ENCODE measurements around the gene CCDC85A.
"Not testable (repeated sequence)": the region's sequence is repeated elsewhere in the genome, so short reads cannot be mapped to it uniquely, and the experiment has no call there.

CCDC85A gene

DNA sequence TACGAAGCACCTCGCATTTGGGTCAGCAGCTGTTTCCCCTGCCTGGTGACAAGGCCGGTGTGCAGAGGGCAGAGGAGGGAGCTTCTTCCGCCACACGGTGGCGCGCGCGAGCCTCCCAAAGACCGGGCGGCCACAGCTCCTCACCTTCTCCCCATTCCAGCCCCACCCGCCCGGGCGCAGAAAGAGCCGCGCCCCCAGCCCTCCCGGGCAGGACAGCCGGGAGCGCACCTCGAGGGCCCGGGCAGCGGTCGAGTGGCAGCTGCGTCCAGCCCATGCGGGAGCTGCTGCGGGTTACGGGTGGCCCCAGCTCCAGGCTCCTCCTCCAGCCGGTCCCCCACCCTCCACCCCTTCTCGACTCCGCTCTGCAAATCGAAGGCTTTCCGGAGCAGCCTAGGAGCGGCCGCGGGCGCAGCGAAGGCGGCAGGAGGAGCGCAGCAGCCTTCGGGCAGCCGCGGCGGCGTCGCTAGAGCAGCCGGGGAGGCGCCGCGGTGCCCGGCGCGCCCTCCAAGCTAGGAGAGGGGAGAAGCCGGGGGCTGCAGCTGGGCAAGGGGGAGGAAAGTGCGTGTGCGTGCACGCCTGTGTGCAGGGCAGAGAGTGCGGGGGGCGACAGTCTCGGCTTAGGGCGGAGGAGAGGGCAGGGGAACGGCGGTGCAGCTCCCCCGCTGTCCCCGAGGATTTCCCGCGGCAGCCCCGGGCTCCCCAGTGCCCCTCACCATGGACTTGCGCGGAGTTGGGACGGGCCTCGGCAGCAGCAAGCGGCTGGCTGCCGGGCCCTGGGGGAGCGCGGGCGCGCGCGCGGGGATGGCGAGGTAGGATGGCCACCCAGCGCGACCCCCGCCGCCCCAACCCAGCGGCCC is at the start of gene CCDC85A:
TSS of gene CCDC85A (plus strand) at position 348 of the 857 bp plus-strand sequence. CDS start 635 bp downstream, outside the sequence.
- peak; percentile 75 to 82 for DNase-seq

DNA sequence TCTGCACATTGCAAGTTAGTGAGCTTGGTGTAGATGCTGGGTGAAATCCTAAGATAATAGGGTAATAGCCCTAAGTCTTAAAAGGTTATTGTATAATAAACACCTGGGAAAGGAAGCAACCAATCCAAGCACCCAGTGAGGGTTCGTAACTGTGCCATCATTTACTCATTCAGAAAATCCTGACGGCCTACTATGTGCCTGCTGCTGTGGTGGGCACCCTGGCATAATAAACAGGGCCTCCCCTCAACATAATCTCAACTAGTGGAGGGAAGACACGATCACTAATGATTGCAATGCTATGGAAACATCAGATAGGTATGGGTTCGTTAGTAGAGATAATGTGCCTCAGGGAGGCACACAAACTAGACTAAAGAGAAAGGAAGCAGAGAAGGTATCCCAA is 48.9 kb upstream of the CCDC85A start:
- no peak for DNase-seq

DNA sequence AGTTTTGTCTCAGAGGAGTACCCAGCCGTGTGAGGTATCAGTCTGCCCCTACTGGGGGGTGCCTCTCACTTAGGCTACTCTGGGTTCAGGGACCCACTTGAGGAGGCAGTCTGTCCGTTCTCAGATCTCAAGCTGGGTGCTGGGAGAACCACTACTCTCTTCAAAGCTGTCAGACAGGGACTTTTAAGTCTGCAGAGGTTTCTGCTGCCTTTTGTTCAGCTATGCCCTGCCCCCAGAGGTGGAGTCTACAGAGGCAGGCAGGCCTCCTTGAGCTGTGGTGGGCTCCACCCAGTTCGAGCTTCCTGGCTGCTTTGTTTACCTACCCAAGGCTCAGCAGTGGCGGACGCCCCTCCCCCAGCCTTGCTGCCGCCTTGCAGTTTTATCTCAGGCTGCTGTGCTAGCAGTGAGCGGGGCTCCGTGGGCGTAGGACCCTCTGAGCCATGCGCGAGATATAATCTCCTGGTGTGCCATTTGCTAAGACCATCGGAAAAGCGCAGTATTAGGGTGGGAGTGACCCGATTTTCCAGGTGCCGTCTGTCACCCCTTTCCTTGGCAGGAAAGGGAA is 41.2 kb upstream of the CCDC85A start:
- not testable (repeated sequence) for DNase-seq

DNA sequence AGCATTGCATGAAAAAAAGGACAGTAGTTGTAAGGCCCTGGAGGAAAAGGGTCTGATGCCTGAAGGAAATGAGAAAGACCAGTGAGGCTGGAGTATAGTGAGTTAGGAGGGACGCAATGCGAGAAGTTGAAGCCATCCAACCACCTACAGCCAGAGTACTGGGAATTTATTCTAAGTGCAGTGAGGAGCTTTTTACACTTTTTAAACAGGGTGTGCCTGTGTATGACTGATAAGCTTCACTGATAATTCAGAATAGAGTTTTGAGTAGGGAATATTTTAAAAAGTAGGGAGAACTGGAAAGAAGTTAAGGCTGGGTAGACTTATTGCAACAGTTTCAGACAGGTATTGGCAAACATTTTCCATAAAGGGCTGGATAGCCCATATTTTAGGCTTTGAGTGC is 35.9 kb upstream of the CCDC85A start:
- no peak for DNase-seq

DNA sequence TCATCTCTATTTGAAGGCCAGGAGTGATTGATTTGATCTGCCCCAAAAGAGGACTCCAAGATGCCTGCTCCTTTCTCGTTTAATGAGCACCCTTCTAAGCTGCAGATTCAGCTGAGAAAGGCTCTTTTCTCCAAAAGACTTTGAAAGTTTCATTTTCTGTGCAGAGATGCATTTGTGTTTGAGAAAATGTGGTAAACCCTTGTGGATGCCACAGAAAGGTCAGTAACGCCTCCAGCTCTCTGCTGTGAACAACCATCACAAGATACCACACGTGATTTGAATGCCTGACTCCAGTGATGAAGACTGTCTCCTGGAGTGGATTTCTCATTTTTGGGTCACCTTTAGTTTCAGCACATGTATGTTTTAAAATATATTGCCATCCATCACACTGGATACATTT is 35.0 kb upstream of the CCDC85A start:
- DNase-seq: no peak

DNA sequence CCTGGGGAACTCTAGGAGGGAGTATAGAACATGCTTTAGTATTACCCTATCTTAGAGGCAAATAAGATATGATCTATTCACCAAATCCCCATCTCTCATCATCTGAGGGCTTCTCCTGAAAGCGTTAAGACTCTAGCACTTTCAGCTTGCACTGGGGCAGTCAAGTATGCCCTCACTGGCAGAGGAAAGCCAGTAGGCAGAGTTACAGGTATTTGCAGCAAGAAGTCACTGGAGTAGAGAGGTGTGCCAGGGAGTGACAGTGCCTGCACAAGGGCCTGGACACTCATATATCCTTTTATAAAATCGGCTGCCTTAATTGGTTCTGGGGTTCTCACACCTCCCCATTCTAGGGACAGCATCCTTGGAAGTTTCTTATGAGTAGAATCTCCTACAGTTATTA is 31.9 kb upstream of the CCDC85A start:
- no peak for DNase-seq

DNA sequence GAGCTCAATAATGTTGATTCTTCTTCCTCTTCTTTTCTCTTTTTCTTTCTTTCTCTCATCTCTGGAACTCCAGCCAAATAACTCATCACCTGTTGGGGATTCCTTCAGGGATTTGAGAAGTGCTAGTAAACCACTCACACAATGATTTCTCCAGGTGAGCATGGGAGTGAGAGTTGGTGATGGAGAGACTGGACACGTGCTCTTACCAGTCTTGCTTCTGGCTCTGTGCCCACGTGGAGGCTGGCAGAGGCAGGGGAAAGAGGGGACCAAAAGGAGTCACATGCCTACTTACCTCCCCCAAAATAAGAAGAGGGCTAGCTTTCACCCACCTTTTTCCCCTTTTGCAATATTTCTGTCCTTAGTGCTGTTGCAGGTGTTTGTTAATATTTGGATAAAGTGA is 28.6 kb upstream of the CCDC85A start:
- DNase-seq: no peak

DNA sequence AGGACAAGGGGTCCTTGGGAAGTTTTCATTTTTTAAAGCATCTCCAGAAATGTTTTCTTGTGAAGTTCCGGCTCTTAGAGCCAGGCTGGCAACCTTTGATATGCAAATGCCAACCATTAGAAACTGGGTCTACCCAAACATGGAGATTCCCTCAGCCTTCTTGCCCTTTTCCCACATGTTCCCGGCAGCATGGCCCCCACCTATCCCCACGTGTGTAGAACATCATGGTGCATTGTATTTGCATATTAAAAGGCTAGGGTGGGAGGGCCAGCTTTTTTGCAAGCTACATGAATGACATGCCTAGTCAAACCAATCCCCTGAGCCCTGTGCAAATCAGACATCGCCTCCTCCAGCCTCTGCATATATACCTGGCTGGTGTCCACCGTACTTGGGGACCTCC is 23.9 kb upstream of the CCDC85A start:
- DNase-seq: not testable (repeated sequence)

DNA sequence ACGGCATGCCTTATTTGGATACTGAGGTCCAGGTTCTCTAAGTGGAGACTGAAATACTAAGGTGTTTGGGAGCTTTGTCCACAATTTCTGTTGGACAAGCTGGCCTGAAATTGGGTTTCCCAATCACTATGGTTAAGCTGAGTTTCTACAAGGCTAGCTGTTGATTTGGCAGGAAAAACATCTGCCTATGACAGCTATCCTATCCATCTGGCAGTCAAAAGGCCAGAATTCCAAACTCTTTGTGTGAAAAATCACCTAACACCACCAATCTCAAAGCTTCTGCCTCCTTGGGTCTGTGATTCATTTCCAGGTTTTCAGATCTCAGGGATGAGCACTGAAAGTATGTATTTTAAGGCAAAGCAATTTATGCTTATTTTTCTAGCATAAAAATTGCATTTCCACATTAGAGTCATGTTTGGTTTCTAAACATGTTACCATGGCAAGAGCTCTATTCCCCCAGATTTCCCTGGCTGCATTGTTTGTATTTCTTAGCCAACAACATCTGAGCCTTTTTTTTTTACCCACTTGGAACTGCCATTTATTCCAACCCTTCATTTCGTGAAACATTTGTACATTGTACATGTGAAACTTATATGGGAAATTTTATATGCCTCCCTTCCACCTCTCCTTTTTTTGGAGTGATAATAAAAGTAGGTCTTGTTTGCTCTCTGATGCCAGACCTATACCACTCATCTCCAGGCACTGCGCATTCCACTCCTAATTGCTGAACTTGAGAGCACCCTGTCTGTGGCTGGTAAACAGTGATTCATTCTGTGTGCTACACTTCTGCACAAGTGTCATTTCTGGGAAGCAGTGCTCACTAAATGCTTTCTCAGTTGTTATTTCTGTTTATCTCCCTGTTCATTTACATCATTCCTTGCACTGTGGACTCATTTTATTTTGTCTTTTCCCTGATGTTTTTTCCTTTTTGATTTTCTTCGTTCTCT is 15.9 kb upstream of the CCDC85A start:
- DNase-seq: no peak

DNA sequence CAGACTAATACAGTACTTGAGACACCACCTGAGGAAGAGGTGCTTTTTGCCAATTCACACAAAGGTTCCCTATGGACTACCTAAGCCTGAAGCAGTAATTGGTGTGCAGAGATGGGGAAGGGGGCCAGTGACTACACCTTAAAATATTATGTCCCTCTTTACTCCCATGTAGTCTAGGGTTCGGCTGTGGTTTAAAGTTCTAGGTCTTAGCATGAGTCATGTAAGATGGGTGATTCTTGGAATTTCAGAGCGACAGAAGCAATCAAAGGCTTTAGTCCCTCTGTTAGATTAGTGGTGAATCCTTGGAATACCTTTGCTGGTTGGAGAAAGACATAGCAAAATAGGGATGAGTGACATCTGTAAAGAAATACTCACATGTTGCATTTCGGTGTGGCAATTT is 14.3 kb upstream of the CCDC85A start:
- no peak for DNase-seq

DNA sequence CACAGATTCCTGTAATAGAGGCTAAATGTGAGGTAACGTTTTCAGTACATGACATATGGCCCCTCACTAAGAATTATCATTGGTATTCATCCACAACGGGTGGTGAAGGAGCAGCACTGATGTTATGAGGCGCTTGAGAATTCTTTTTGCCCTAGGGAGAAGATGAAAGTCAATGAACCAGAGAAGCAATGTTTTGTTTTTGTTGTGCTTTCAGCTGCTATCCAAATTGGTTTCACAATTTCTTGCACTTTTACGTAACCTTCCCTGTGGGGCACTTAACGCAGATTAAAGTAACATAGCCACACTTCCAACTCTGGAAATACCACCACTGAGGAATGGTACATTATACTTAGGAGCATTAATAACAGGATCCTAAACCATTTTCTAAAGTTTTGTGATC is 13.3 kb upstream of the CCDC85A start:
- no peak for DNase-seq

DNA sequence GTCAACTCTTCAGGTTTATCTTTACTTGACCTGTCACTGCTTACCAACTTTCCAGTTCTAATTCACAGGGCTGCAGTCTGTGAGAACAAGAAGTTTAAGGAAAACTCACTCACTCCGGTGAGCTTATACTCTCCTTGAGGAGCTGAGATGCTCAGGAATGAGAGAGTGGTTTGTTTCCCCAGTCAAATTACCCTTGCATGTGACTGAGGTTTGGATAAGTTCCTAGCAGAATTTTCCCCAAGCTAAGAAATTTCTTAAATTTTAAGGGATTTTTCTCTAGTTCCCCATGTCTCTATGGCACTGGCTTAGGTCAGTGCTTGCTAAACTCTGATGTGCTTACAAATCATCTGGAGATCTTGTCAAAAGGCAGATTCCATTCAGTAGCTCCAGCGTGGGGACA is 12.8 kb upstream of the CCDC85A start:
- DNase-seq: no peak

DNA sequence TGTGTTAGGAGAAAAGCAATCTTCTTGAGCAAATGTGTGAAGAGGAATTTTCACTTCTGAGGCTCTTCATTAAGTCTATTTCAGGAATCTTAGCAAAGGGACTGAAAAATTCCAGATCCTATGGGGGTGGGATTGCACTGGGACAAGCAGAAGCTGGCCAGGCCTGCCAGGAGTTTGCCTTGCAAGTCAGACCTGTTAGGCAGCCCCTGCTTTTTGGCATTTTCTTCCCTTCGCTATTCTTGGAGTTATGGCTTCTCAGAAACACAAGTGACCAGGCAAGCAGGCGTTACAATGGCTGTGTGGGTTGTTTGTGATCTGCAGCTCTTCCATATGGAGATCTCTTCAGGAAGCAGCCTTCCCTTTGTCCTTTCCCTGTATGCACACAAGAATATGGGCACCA is 8.0 kb upstream of the CCDC85A start:
- DNase-seq: no peak

DNA sequence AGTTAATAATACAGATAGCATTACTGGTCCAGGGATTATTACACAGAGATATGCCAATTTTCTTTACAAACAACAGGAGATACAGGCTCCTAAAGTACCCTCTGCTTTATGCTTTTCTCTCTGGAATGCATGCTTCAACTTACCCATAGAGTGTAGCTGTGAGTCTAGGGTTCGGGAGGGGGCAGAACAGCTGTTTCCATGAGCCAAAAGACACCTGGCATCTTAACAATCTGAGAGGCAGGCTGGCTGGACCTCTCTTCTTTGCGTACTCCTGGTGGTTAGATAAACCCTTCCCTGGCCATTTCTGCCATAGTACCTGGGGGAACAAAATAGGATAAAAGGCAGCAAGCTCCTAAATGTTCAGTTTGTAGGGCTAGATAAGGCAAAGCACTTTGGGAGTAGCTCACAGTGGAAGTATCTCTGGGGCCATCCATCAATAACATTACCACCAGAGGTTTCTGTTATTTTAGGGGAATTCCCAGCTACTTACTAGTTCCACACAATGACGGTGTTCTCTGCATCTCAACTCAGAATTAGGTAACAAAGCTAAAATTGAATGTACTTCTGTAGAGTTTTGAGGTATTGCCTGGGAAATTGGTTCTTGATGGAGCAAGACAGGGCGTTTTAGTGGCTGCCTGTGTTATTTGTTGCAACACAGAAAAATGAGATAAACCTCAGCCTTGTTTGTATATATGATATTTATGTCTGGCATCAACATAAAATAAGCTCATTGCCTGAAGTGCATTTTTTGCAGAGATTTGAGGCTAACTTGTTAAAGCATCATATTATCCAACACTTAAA is 6.2 kb upstream of the CCDC85A start:
- no peak for DNase-seq

DNA sequence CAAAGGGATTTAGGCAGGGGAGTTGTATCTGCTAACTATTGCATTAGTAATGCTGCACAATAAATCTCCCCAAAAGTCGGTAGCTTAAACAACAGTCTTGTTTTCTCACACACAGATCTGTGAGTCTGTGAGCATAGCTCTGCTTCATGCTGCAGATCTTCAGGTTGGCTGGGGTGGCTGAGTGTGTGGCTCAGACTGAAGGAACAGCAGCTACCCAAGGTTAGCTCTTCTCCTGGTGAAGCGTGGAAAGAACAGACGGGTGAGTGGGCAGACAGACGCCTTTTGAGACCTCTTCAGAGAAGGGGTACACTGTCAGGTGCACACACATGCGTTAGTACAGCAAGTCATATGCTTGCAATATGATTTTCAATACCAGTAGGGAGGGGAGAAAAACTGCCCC is 3.9 kb upstream of the CCDC85A start:
- DNase-seq: no peak

DNA sequence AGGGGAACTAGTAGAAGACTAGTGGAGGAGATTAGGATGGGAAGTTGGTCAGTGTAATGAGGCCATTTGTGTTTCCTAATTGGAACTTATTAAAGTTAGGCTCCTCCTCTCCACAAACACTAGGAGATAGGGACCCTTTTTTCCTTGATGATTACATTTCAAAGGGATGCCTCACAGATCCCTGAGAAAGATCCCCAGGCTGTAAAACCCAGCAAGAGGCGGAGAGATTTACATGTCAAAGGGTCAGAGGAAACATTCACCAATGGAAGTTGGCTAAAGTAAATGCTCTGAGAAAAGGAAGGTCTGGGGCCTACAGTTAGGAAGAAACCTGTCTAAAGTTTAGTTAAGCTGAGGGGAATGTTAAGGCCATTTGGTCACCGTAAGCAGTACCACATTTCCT is 1.4 kb upstream of the CCDC85A start:
- DNase-seq: no peak

DNA sequence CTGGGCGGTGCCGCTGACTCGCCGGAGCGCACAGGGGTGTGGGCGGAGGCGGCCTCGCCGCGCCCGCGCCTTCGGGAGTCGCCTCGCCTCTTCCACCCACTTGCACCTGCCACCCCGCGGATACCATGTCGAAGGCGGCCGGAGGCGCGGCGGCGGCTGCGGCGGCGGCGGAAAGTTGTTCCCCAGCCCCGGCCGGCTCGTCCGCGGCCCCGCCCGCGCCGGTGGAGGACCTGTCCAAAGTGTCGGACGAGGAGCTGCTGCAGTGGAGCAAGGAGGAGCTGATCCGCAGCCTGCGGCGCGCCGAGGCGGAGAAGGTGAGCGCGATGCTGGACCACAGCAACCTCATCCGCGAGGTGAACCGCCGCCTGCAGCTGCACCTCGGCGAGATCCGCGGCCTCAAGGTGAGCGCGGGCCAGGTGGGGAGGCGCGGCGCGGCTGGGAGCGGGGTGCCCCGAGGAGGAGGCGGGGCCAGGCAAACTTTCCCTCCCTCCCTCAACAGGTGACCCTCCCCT is 766 bp downstream of the CCDC85A start:
- DNase-seq: peak; percentile 18 to 26

DNA sequence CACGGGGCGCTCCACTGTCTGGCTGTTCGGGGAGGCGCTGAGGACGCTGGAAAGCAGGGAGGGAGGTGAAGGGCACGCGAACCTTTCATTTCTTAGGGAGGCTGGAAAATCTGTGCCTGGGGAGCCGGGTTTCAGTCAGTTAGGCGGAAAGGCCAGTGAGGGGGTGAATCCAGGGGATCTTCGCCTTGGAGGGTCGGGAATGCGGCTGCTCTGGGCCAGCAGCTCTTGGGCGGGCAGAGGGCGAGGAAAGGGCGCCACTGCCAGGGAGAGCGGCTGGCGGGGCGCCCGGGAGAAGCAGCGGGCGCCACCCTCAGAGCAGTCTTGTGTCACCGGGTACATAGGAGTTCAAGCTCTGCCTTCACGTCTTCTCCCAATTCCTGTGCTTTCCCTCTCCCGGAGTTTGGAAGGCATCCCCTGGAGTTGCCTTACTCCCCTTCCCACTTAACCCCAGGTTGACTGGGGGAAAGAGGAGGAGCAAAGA is 1.4 kb downstream of the CCDC85A start:
- peak in 1 of 2 experiments; percentile 16 for DNase-seq

DNA sequence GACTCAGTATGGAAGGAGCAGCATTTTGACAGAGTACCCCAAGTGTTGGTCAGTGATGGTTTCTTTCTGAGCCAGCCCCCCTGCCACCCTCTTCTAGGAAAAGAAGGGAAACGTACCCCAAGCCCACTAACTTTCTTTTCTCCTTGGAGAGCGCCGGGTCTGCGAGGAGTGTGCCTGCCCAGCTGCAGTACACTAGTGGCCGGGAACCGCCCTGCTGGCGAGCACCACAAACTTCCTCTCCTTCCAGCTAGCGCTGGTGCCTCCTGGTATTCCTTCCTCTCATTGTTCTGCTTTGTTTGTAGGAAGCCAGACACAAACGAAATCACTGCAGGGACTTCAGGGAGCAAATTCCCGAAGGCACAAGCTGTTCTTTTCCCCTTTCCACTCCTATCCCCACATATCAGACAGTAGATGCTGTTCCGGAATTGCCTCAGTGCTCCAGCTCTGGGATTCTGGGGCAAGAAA is 1.8 kb downstream of the CCDC85A start:
- DNase-seq: no peak

DNA sequence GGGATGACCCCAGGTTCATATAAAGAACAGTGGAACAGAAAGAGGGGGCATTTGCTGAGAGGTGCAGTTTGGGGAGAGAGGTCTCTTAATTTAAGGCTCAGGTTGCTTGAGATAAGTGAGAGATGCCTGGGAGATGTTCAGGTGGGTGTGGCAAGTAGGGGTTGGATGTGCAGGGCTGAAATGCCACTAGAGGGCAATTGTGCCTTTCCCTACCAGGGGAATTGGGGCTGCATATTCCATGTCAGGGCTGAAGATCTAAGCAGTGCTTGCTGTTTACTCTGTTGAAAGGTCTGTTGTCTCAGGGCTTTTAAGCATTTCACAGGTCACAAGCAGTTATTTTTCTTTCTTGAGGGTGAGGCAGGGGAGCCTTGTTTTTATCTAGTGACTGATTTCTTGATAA is 7.8 kb downstream of the CCDC85A start:
- no peak for DNase-seq

DNA sequence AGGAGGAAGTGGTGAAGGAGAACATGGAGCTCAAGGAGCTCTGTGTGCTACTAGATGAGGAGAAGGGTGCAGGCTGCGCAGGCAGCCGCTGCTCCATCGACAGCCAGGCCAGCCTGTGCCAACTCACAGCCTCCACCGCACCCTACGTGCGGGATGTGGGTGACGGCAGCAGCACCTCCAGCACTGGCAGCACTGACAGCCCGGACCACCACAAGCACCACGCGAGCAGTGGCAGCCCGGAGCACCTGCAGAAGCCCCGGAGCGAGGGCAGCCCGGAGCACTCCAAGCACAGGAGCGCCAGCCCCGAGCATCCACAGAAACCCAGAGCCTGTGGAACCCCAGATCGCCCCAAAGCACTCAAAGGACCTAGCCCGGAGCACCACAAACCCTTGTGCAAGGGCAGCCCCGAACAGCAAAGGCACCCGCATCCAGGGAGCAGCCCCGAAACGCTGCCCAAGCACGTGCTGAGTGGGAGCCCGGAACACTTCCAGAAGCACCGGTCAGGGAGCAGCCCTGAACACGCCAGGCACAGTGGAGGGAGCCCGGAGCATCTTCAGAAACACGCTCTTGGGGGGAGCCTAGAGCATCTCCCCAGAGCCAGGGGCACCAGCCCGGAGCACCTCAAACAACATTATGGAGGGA is 9.0 kb downstream of the CCDC85A start:
- no peak for DNase-seq

DNA sequence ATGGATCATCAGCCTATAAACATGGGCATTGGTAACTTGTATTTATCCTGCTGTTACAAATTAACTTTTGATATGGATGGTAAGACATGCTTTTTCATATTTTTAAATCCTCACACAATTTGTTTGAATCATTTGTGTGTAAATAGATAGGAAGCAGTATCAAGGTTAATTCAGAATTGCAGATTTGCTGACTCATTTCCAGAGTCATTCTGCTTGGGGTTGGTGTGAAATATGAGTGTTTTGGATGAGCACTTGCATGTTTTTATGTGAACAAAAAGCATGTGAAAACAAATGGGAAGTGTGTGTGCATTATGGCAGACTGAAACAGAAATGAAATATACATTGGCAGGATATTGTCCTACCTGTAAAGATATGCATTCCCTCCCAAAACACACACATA is 11.8 kb downstream of the CCDC85A start:
- no peak for DNase-seq
